Embryonic facial prominence (tissue), 1 donor: ENCODE data around the gene CD70.
"Not testable (repeated sequence)": the region's sequence is repeated elsewhere in the genome, so short reads cannot be mapped to it uniquely, and the experiment has no call there.

Experiments used
- DNase-seq: peaks from one replicate; pipeline ENCODE4 v3.0.0-alpha.2; 2016; ENCODE audit errors: extremely low spot score

The CD70 gene

DNA sequence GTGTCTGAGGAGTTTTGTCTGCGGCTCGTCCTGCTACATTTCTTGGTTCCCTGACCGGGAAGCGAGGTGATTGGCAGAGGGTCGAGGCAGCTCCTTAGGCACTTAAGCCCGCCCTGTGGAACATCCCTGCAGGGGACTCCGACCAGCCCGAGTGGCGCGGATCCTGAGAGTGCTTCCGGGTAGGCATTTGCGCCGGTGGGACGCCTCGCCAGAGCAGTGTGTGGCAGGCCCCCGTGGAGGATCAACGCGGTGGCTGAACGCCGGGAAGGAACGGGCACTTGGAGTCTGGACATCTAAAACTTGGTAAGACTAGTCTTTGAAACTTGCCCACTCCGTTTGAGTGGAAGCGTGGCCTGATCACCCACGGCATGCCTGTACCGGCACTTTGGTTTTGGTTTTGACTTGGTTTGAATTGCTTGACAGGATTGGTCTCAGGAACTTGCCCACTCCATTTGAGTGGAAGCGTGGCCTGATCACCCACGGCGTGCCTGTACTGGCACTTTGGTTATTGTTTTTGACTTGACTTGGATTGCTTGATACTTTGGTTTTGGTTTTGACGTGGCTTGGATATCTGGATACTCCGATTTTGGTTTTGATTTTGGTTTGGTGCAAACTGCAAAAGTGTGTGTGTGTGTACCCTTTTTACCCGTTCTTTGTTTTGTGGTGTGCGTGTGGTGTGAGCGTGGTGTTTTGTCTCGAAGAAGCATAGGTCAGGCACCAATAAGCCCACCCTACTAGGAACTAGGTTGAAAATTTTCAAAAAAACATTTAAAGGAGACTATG is 6.7 kb upstream of the CD70 start:
- not testable (repeated sequence) for DNase-seq

DNA sequence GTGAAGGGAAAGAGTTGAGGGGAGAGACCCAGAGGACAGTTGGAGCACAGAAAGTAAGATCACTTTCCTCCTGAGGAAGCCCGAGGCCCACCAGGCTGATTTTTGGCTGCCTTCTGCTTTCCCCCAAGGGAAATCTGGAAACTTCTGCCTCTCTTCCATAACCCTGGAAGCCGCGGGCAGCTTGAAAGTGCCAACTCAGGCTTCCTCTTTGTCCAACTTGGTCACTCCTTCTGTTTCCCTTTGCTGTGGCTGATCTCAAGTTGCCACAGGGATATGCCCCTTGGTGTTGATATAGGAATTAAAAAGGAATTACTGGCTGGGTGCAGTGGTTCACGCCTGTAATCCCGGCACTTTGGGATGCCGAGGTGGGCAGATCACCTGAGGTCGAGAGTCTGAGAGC is 5.7 kb upstream of the CD70 start:
- DNase-seq = no peak

DNA sequence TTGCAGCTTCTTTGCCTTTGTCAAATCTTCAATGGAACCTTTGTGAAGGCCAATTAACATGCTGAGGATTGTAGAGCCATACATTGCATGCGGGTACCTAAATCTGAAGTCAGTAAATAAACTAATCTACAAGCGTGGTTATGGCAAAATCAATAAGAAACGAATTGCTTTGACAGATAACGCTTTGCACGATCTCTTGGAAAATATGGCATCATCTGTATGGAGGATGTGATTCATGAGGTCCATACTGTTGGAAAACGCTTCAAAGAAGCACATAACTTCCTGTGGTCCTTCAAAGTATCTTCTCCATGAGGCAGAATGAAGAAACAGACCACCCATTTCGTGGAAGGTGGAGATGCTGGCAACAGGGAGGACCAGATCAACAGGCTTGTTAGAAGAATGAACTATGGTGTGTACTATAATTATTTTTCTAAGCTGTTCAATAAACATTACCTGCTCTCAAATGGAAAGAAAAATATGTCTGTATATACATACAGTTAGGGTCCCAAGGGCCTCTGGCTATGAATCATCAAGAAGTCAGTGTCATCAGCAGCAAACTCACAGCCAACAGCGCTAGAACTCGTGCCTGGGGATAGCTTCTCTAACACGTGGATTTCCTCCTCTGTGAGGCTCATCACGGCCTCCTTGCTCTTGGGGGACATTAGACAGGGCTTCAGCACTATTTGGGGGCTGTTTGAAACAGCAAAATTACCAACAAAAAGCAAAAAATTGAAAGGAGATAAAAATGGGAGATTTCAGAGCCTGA is 2.9 kb upstream of the CD70 start:
- no peak for DNase-seq

DNA sequence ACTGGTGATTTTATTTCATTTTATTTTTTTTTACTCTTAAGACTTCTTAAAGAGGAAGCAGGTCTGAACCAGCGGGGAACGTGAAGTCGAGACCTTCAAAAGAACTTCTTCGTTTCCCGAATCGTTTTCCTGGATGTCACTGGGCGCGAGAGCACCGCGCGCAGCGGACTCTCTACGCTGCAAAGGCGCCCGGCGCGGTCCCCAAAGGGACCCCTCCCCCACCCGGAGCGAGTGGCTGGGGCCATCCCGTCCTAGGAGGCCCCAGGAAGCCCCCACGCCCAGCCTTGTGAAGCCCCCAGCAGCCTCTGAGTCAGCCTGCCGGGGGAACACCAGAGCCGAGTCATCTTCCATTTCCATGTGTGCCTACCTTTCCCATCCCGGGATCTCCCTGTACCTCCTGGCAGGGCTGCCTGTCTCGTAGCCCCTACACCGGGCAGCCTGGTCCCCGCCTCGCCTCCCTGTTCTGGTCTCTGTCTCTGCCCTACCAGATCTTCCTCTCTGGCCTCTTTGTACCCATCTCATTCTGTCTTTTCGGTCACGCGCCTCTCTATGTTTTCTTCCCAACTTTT is 608 bp downstream of the CD70 start:
- no peak for DNase-seq

DNA sequence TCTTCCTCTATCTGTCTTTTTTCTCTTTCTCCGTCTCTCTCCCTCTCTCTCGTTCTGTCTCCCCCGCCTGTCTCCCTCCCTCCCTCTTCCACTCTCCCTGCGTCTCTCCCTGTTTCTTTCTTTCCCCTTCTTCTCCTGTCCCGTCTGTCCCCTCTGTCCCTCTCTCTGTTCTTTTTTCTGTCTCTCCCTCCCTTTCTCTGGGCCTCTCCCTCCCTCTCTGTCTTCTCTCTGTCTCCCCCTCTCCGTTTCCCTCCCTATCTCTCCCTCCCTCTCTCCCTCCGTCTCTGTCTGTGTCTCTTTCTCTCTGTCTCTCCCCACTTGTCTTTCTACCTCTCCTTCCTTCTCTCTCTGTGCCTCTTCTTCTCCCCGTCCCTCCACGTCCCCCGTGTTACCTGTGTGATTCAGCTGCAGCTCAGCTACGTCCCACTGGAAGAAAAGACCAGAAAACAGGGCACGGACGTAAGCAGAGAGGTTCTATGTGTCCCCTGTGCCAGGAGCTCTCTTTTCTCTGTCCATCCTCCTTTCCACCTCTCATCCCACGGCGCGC is 1.2 kb downstream of the CD70 start:
- no peak for DNase-seq

DNA sequence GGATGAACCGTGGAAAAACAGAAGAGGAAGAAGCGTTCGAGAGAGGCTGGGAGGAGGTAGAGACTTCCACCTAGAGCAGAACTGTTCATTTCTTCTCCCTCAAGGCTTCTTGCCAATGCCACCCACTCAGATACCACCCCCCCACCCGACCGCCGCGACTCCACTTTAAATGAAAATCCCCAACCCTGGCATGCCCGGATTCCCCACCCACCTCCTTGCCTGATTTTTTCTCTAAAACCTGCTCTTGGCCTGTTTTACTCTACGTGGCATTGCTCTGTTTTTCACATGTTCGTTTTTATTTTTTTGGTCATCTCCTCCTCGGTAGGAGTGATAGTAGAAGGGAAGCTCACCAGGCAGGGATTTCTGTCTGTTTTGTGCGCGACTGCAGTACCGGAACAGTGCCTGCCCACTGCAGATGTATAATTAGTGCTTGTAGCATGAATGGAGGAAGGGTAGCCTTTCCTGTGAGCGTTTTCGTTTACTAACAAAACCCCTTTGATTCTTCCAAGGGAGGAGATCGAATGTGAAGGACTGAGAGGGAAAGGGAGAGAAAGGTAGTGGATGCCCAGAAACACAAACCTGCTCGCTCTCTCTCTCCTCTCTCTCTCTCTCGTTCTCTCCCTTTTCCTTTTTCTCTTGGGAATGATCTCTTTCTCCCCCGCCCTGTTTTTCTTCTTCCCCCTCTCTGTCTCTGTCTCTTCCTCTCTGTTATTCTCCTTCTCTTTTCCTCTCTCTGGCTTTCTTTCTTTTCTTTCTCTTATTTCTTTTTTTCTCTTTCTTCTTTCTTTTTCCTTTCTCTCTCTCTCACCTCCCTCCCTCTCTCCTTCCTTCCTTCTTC is 2.2 kb downstream of the CD70 start:
- DNase-seq = no peak

DNA sequence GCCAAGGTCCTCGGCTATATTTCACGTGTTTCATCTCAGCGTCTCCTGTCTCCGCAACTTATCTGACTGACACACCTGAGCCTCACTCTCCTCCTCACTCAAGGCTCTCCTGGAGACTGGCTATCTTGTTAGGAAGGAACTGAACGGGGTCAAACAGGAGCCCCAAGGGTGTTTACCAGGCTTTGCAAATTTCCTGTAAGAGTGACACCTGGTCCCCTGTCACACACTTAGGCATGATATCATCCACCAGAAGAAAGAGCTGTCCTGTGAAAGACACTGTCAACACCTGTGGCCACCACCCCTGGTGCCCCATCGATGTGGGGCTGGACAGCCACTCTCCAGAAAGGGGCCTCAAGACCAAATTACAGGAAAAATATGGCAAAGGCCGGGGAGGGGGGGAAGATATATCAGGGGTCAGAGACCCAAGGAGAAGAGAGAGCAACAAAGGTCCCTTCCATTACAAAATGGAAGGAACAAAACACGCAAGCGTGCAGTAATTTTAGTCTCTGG is 2.9 kb downstream of the CD70 start:
- no peak for DNase-seq

DNA sequence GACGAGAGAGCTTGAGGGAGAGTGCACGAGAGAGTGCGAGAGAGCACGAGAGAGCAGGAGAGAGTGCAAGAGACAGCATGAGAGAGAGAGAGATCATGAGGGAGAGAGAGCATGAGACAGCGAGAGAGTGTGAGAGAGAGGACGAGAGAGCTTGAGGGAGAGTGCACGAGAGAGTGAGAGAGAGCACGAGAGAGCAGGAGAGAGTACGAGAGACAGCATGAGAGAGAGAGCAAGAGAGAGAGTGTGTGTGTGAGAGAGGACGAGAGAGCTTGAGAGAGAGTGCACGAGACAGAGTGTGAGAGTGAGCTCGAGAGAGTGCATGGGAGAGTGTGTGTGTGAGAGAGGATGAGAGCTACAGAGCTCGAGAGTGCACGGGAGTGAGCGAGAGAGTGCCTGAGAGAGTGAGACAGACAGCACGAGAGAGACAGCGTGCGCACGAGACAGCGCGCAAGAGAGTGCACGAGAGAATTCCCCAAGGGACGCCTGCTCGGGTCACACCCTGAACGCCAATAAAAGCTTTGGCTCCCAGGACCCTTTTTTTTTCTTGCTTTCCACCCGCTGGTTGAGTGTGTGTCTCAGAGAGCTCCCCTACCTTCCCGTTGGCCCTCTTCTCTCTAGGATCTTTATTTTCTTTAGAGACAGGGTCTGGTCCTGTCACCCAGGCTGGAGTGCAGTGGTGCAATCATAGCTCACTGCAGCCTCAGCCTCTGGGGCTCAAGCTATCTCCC is 3.7 kb downstream of the CD70 start:
- DNase-seq = no peak

DNA sequence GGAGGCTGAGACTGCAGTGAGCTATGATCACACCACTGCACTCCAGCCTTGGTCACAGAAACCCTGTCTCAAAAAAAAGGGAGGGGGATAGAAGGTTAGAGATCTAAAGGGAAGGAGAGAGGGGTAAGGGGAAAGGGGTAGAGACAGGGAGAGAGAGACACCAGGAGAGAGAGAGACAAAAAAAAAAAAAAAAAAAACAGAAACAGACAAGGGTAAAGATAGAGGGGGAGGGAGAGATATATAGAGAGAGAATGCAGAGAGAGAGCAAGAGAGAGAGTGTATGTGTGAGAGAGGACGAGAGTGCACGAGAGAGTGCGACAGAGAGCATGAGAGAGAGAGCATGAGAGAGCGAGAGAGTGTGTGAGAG is 4.2 kb downstream of the CD70 start:
- no peak for DNase-seq

DNA sequence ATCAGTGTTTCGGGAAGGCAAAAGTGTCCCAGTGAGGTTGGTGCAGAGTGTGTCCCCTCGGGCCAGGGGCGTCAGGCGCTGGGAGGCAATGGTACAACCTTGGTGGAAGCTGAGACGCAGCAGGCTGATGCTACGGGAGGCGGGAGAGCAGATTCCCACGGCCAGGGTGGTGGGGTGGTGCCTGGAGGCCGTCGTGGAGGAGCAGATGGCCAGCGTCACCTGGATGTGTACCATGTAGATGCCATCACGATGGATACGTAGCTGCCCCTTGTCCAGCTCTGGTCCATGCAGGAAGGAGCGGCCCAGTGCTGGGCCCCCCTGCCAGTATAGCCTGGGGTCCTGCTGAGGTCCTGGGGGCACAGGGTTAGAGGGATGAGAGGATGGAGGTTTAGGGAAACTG is 4.9 kb downstream of the CD70 start:
- no peak for DNase-seq

DNA sequence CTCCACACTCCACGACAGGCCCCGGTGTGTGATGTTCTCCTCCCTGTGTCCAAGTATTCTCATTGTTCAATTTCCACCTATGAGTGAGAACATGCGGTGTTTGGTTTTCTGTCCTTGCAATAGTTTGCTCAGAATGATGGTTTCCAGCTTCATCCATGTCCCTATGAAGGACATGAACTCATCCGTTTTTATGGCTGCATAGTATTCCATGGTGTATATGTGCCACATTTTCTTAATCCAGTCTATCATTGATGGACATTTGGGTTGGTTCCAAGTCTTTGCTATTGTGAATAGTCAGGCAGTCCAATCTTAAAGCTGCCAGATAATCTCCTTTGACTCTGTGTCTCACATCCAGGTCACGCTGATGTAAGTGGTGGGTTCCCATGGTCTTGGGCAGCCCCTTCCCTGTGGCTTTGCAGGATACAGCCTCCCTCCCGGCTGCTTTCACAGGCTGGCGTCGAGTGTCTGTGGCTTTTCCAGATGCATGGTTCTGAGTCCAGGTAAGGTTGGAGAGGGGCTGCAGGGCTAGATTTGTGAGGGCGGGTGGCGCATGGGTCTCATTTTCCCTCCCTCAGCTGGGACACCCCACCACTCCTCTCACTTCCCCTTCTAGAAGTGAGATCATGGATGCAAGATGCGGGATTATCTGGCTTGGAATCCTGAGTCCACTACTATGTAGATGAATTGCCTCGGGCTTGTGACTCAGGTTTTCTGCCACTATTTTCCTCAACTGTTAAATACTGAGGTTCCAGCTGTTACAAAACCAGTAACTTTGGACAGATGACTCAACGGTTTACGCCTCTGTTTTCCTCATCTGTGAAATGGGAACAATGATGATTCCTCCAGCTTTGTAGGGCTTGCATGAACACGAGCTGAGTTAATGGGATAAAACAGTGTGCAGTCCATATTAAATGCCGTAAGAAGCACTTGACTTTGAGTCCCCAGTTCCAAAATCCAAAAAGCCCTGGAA is 8.2 kb downstream of the CD70 start:
- not testable (repeated sequence) for DNase-seq

DNA sequence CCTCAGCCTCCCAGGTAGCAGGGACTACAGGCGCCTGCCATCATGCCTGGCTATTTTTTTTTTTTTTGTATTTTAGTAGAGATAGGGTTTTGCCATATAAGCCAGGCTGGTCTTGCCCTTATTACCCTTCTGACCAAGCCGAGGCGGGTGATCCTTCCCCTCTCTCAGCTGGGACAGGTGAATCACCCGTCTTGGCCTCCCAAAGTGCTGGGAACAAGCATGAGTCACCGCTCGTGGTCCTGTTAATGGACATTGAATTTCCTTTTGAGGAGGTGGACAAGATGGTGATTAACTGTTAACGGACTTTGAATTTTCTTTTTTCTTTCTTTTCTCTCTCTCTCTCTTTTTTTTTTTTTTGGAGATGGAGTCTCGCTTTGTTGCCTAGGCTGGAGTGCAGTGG is 10.6 kb downstream of the CD70 start:
- no peak for DNase-seq

DNA sequence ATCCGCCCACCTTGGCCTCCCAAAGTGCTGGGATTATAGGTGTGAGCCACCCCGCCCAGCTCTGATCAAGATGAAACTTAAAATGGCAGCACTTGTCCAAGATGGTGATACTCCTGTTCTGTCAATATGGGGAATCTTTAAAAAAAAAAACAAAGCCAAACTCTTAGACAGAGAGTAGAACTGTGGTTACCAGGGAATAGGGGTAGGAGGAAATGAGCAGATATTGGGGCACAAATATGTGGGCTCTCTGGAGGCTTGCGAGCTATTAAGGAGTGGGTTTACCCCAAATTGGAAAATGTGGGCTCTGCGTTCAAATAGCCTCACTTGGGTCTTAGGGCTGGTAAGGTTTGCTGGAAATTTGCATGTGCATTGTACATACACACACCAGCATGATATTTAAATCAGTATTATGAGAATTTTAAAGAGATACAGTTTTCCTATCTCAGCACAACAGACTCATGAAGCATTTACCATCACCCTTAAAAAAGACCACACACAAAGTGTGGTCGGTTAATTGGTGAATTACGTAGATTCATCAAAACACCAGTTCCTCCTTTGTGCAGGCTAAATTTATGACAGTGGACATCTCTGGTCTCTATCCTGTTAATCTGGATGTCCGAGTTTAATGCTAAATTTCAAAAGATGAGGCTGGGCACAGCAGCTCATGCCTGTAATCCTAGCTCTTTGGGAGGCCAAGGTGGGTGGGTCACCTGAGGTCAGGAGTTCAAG is 11.3 kb downstream of the CD70 start:
- DNase-seq = no peak

DNA sequence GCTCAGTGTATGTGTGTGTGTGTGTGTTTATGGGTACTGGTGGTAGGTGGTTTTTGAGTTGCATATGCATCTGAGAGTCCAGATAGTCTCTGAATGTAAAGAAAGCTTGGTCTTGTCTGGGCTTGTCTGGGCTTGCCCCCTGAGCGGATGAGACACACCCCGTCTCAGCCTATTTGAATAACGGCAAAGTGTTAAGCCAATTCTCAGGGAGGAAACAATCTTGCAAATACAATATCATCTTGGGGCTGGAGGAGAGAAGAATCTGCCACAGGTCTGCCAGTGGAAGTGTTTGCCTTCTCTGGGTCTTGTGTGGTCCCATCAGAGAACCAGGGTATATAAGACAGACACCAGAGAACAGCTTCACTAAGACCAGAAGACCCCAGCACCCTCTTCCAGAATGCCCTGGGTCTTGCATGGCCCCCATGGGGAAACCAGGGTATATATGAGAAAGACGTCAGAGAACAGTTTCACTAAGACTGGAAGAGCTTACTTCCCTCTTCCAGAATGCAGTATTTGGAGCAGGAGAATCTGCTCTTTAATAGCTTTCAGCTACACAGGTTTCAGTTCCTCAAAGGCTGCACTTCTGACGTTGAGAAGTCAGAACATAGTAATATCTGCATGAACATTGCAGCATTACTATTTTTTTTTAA is 13.3 kb downstream of the CD70 start:
- DNase-seq = no peak

DNA sequence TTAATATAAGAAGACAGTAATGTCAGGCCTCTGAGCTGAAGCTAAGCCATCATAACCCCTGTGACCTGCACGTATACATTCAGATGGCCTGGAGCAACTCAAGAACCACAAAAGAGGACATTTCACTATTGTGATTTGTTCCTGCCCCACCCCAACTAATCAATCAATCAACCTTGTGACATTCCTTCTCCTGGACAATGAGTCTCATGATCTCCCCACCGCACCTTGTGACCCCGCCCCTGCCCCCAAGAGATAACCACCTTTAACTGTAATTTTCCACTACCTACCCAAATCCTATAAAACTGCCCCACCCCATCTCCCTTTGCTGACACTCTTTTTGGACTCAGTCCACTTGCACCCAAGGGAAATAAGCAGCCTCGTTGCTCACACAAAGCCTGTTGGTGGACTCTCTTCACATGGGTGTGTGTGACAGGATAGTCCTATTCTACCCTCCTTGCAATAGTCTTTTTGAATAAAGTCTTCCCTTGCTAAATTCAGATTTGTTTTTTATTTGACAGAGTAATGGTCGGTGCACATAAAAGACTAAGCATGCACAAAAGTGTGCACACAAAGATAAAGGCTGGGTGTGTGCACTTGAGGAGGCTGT is 14.0 kb downstream of the CD70 start:
- no peak for DNase-seq

DNA sequence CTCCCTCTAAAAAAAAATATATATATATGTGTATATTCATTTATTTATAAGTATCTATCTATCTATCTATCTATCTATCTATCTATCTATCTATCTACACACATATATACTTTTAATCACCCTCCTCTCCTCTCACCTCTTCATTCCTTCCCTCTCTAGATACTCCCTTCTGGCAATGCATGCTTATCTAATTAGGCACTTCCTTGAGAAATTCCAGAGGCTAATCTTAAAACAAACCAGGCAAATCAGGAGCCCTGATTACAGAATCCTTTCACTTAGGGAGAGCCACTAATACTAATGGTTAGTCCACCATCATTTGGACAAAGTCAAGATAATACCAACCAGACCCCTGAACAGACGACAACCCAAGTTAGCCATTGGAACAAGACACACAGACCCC is 17.6 kb downstream of the CD70 start:
- DNase-seq = no peak

DNA sequence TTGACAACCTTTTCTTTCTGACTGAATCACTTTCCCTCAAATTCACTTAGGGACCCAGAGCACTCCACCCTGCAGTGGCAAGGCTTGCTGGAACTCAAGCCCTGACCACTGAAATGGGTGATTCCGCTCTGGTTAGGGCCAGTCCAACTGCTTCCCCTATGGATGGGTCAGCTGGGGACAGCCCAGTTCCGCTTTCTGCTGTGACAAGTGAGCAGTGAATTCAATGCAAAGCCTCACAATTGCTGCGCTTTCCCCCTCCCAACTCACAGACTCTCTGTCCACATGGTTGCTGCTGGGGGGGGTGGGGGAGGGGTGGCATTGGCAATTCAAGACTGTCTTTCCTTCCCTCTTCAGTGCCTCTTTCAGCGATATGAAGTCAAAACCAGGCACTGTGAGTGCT is 18.7 kb downstream of the CD70 start:
- no peak for DNase-seq

DNA sequence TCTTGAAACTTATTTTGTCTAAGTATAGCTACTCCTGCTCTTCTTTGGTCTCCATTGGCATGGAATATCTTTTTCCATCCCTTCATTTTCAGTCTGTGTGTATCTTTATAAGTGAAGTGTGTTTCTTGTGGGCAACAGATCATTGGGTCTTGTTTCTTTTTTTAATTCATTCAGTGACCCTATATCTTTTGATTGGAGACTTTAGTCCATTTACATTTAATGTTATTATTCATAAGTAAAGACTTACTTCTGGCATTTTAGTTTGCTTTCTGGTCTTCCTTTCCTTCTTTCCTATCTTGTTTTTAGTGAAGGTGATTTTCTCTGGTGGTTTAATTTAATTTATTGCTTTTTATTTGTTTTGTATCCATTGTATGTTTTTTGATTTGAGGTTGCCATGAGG is 19.8 kb downstream of the CD70 start:
- no peak for DNase-seq
